GM12878 (cell line): ENCODE results near the gene DDX53. TPM values are rescaled to one million over a fixed set of nuclear protein-coding genes. Genes with fewer than 3 reads are reported as not detected.

Experiments used
- ATAC-seq: fragments of 200-7000 bp; cut with Tn5 transposase; 3 replicates; pipeline ENCODE4 v1.9.1; 2020; ENCODE audit warnings: mild to moderate bottlenecking, moderate library complexity
- BruUV-seq: library from RNA; stranded (reverse); fragments of 400-500 nt; replicated peaks from 2 replicates; lab custom pipeline; 2021; lab: Mats Ljungman, UMichigan
- CTCF ChIA-PET: fragments of 300-600 bp; sonication (Branson Sonifier 250); formaldehyde crosslinking; extraction: SDS; loops from one replicate; lab custom pipeline; 2021; ENCODE audit warnings: inconsistent platforms; lab: Yijun Ruan, JAX
- POLR2A ChIA-PET: fragments of 350-600 bp; formaldehyde crosslinking; extraction: SDS; loops from one replicate; lab custom pipeline; 2021; ENCODE audit warnings: inconsistent platforms; lab: Charles Lee
- RAD21 ChIA-PET: fragments of 300-600 bp; sonication (Branson Sonifier 250); formaldehyde crosslinking; loops from one replicate; lab custom pipeline; 2023; ENCODE audit warnings: antibody characterized with exemption; ENCODE audit not compliant: unreplicated experiment; lab: Charles Lee
- SMC1A ChIA-PET: fragments of 300-600 bp; sonication (Branson Sonifier 250); formaldehyde crosslinking; loops from one replicate; lab custom pipeline; 2023; ENCODE audit not compliant: unreplicated experiment, uncharacterized antibody; lab: Charles Lee
- DNase-seq: peaks from one replicate; pipeline ENCODE4 v3.0.0-alpha.2; 2011; ENCODE audit warnings: low read depth, low spot score
- FAIRE-seq: peaks from 3 replicates; lab custom pipeline; 2011; peaks lifted over from hg19 to GRCh38; lab: Jason Lieb, UNC
- H2AFZ ChIP-seq: 2 replicates; pipeline ENCODE4 v1.6.0; 2011; ENCODE audit warnings: low read depth, low read length, control low read depth; ENCODE audit not compliant: control insufficient read depth
- H3K27ac ChIP-seq: 2 replicates; pipeline ENCODE4 v1.5.1; 2011; ENCODE audit warnings: control low read depth; ENCODE audit not compliant: control insufficient read depth, insufficient read depth
- H3K27me3 ChIP-seq, 2 experiments: replicated peaks in 1 of 2; 2 replicates each; pipeline versions ENCODE4 v1.6.0 to v1.6.1; 2011; ENCODE audit warnings: low read length in 1 of 2; ENCODE audit not compliant: control insufficient read depth in 2 of 2, insufficient read depth in 2 of 2
- H3K36me3 ChIP-seq, 2 experiments: 2 replicates each; pipeline ENCODE4 v1.5.1; 2011; ENCODE audit warnings: low read length in 1 of 2; ENCODE audit not compliant: control insufficient read depth in 2 of 2, insufficient read depth in 2 of 2
- H3K4me1 ChIP-seq: 2 replicates; pipeline ENCODE4 v1.6.1; 2011; ENCODE audit warnings: mild to moderate bottlenecking, low read length, moderate library complexity, mixed read lengths; ENCODE audit not compliant: control insufficient read depth, insufficient read depth
- H3K4me2 ChIP-seq: 2 replicates; pipeline ENCODE4 v1.6.0; 2011; ENCODE audit warnings: control low read depth; ENCODE audit not compliant: control insufficient read depth, insufficient read depth
- H3K4me3 ChIP-seq: fragments of 200-600 bp; sonication (generic); 2 replicates; pipeline ENCODE4 v1.5.1; 2016
- H3K79me2 ChIP-seq: 2 replicates; pipeline ENCODE4 v1.6.0; 2011; ENCODE audit warnings: low read length; ENCODE audit not compliant: control insufficient read depth, insufficient read depth
- H3K9ac ChIP-seq: 2 replicates; pipeline ENCODE4 v1.8.0; 2011; ENCODE audit warnings: low read length, control low read depth, mixed read lengths; ENCODE audit not compliant: control insufficient read depth, insufficient read depth
- H3K9me3 ChIP-seq: replicated peaks from 3 replicates; pipeline ENCODE4 v1.5.1; 2011; ENCODE audit warnings: mild to moderate bottlenecking, low read length; ENCODE audit not compliant: control insufficient read depth, insufficient read depth
- H4K20me1 ChIP-seq: 2 replicates; pipeline ENCODE4 v1.6.0; 2011; ENCODE audit not compliant: control insufficient read depth, insufficient read depth
- ASH2L ChIP-seq: fragments of 300-600, 200-600 bp; sonication (generic); IDR thresholded peaks from 2 replicates; pipeline ENCODE4 v1.6.1; 2017; ENCODE audit warnings: low read depth, mild to moderate bottlenecking, borderline replicate concordance
- BCL11A ChIP-seq: IDR thresholded peaks from 2 replicates; pipeline ENCODE4 v1.6.1; 2011; ENCODE audit warnings: low read depth, low read length
- BHLHE40 ChIP-seq, 2 experiments: fragments of 450-650 bp in 1 of 2; IDR thresholded peaks; 2 replicates each; pipeline ENCODE4 v1.6.1; 2011 to 2017; ENCODE audit warnings: low read depth in 2 of 2, borderline replicate concordance in 1 of 2, improper control_type of control experiment in 1 of 2, low read length in 1 of 2, mild to moderate bottlenecking in 1 of 2
- CREM ChIP-seq: IDR thresholded peaks from 2 replicates; pipeline ENCODE4 v1.6.1; 2014; ENCODE audit warnings: antibody characterized with exemption, low read depth
- ESRRA ChIP-seq: IDR thresholded peaks from 2 replicates; pipeline ENCODE4 v1.6.1; 2012; ENCODE audit warnings: mild to moderate bottlenecking, low read length, improper control_type of control experiment
- EZH2 ChIP-seq: IDR thresholded peaks from 2 replicates; pipeline ENCODE4 v1.6.1; 2012; ENCODE audit warnings: low read depth, mild to moderate bottlenecking, control low read depth, inconsistent platforms, low read length, borderline replicate concordance; ENCODE audit not compliant: control insufficient read depth
- IRF3 ChIP-seq: fragments of 450-650 bp; IDR thresholded peaks from 2 replicates; pipeline ENCODE4 v1.6.1; 2014; ENCODE audit warnings: mild to moderate bottlenecking
- MXI1 ChIP-seq: fragments of 150-350 bp; IDR thresholded peaks from 2 replicates; pipeline ENCODE4 v1.6.1; 2011; ENCODE audit warnings: low read depth, mild to moderate bottlenecking, inconsistent platforms, low read length, improper control_type of control experiment
- NFYB ChIP-seq: IDR thresholded peaks from 2 replicates; pipeline ENCODE4 v1.6.1; 2011; ENCODE audit warnings: low read depth, mild to moderate bottlenecking, low read length, improper control_type of control experiment, moderate library complexity; ENCODE audit not compliant: insufficient read depth
- RAD51 ChIP-seq: fragments of 450-650 bp; IDR thresholded peaks from 2 replicates; pipeline ENCODE4 v1.6.1; 2016; ENCODE audit warnings: moderate library complexity, mild to moderate bottlenecking, inconsistent platforms
- STAT1 ChIP-seq: fragments of 450-650 bp; conservative IDR thresholded peaks from 2 replicates; pipeline ENCODE4 v1.6.1; 2014; ENCODE audit warnings: antibody characterized with exemption, mild to moderate bottlenecking
- STAT3 ChIP-seq: IDR thresholded peaks from 2 replicates; pipeline ENCODE4 v1.6.1; 2011; ENCODE audit warnings: low read depth, low read length, improper control_type of control experiment
- ZZZ3 ChIP-seq: IDR thresholded peaks from 2 replicates; pipeline ENCODE4 v1.6.1; 2011; ENCODE audit warnings: low read depth; ENCODE audit not compliant: control insufficient read depth, insufficient read length
- WGBS: methylation state at CpG from one replicate; pipeline ENCODE4 v1.1.6; 2016; ENCODE audit warnings: low lambda C conversion rate; ENCODE audit not compliant: insufficient replicate concordance, insufficient coverage; ENCODE audit errors: missing lambda C conversion rate; 5-methylcytosine and 5-hydroxymethylcytosine counted together
- in situ Hi-C: fragments of 300-500 bp; cut with MboI; formaldehyde crosslinking; loops from 9 replicates; pipeline ENCODE4 v1.14.3; 2018; ENCODE audit warnings: mixed read lengths
- intact Hi-C: fragments of 100-400 bp; cut with micrococcal nuclease; formaldehyde crosslinking; loops from one replicate; pipeline ENCODE4 v1.14.2; 2022; ENCODE audit not compliant: unreplicated experiment
- polyA plus RNA-seq, 11 experiments: library from polyadenylated mRNA; depleted of rRNA in 4 of 11; unstranded in 6 of 11; stranded (reverse) in 5 of 11; fragments of >200 nt; fragmentation: Nextera tagmentation in 4 of 11; fragmentation: Illumina TruSeq in 1 of 11; extraction: Ambion mirVana in 4 of 11; extraction: Trizol in 1 of 11; gene quantifications; 1 replicate in 1 of 11; 2 replicates in 10 of 11; pipeline versions ENCODE4 v1.2.1 to v1.2.3, GENCODE V29; 2011 to 2016; ENCODE audit warnings: inconsistent platforms in 2 of 11, missing spikeins in 2 of 11, low read depth in 1 of 11
- total RNA-seq, 4 experiments: library from RNA; depleted of rRNA in 3 of 4; stranded (reverse); fragments of >200 nt in 3 of 4; fragmentation: Illumina TruSeq in 1 of 4; extraction: Trizol in 1 of 4; gene quantifications; 2 replicates each; pipeline versions ENCODE4 v1.2.1 to v1.2.3, GENCODE V29; 2013 to 2021
- TF ChIP-seq, protein P1 (sequence below): IDR thresholded peaks from 2 replicates; pipeline ENCODE4 v1.6.1; 2012; ENCODE audit warnings: low read depth, low read length, improper control_type of control experiment

The DDX53 gene
- total and polyA plus RNA-seq, 10 of the 15 experiments (the other 5 are each of a cell fraction or from before 2014, with no cell fraction given), result 0.12 TPM; not detected in 9

DNA sequence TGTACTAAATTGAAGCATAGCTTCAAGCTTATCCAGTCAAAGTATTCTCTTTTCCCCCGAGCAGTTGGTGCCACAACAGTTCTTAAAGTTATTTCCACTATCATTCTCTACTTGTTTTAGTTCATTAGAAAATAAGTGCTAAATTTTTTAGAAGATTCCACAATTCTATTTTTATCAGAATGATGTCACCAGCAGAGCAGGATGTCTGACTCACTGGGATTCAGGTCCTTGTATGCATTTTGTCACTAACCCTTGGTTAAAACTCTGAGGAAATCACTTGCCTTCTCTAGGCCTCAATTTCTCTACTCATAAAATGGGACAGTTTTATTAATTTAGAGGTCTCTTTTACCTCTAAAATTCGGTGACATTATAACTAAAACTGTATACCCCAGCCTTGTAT, 3.4 kb downstream of the DDX53 start:
- SMC1A ChIA-PET, result no interaction called here
- WGBS, result 0% methylated on average over 2 of the region's 2 CpGs
- CTCF ChIA-PET, result no interaction called here
- no peaks in the 10 kb centered on the region; a peak in 1 of 4 replicates for H3K27me3 ChIP-seq
- FAIRE-seq (no peak), DNase-seq (no peak), ATAC-seq (no peak)
- RAD21 ChIA-PET, result no interaction called here
- H3K36me3 ChIP-seq, result no peaks in the 10 kb centered on the region
- no TSS peak for BruUV-seq
- no peaks in the 10 kb centered on the region for H3K79me2 ChIP-seq
- no peak overlapping the region for H3K4me2 ChIP-seq
- H3K4me1 ChIP-seq, result no peaks in the 10 kb centered on the region
- no peak overlapping the region for H3K4me3 ChIP-seq
- no peaks in the 10 kb centered on the region for H4K20me1 ChIP-seq
- in situ Hi-C loops, result no loop called here
- H3K9ac ChIP-seq, result no peak overlapping the region
- TF ChIP-seq STAT1, result no peak
- TF ChIP-seq ASH2L, result no peak
- no peak for TF ChIP-seq CREM
- TF ChIP-seq EZH2, result no peak
- no peak for TF ChIP-seq IRF3
- TF ChIP-seq BCL11A, result no peak
- TF ChIP-seq ZZZ3, result no peak
- no peak for TF ChIP-seq BHLHE40 (IDR thresholded peaks at IDR 0.05; ENCODE audit: borderline replicate concordance in 1 of 2, low read depth in 2 of 2, low read length in 1 of 2)
- TF ChIP-seq ESRRA, result no peak
- no peak for TF ChIP-seq STAT3
- TF ChIP-seq, protein P1, sequence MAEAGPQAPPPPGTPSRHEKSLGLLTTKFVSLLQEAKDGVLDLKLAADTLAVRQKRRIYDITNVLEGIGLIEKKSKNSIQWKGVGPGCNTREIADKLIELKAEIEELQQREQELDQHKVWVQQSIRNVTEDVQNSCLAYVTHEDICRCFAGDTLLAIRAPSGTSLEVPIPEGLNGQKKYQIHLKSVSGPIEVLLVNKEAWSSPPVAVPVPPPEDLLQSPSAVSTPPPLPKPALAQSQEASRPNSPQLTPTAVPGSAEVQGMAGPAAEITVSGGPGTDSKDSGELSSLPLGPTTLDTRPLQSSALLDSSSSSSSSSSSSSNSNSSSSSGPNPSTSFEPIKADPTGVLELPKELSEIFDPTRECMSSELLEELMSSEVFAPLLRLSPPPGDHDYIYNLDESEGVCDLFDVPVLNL, result no peak
- no peak for TF ChIP-seq RAD51
- TF ChIP-seq NFYB, result no peak
- TF ChIP-seq MXI1, result no peak
- TF ChIP-seq, all 136 proteins: peak for 0
- Histone ChIP-seq H2AFZ (no peak overlapping the region), H3K27ac (no peak overlapping the region), H3K9me3 (no peaks in the 10 kb centered on the region)
- POLR2A ChIA-PET, result no interaction called here
- intact Hi-C loops, result no loop called here
